Measurements from ENCODE around the gene COX15.
A peak's percentile ranks its signal among the peaks of the same experiment; 100 is the strongest.
"Not testable (repeated sequence)": the region's sequence is repeated elsewhere in the genome, so short reads cannot be mapped to it uniquely, and the experiment has no call there.

Gene COX15

GRCh38 chr10:99740933-99741559, 9.1 kb upstream of the COX15 start:
- no peak for TF ChIP-seq CTCF (conservative IDR thresholded peaks at IDR 0.05; ENCODE audit: low read length)
- H3K4me3 ChIP-seq (ENCODE audit: low read length): no peak overlapping the region
- no peak for DNase-seq (ENCODE audit: low read depth)

GRCh38 chr10:99740260-99740659, 8.3 kb upstream of the COX15 start:
- DNase-seq (ENCODE audit: low read depth): no peak
- no peak for TF ChIP-seq CTCF (conservative IDR thresholded peaks at IDR 0.05; ENCODE audit: low read length)
- H3K4me3 ChIP-seq (ENCODE audit: low read length): no peak overlapping the region

GRCh38 chr10:99734111-99734510, 2.2 kb upstream of the COX15 start:
- DNase-seq (ENCODE audit: low read depth); H3K4me3 ChIP-seq (ENCODE audit: low read length): not testable (repeated sequence)

GRCh38 chr10:99733366-99733765, 1.4 kb upstream of the COX15 start:
- H3K4me3 ChIP-seq (ENCODE audit: low read length): peak overlapping the region; percentile 40
- no peak for TF ChIP-seq CTCF (conservative IDR thresholded peaks at IDR 0.05; ENCODE audit: low read length)
- peak; percentile 29 for DNase-seq (ENCODE audit: low read depth)

GRCh38 chr10:99731306-99732032, 458 bp downstream of the COX15 start:
- peak; percentile 17; the same call in 1 of the 2 replicates for TF ChIP-seq CTCF (conservative IDR thresholded peaks at IDR 0.05; ENCODE audit: low read length)
- no peak for DNase-seq (ENCODE audit: low read depth)
- H3K4me3 ChIP-seq (ENCODE audit: low read length): peak overlapping the region; percentile 100

- TF ChIP-seq CTCF (conservative IDR thresholded peaks at IDR 0.05; ENCODE audit: low read length): no peak
- no peak overlapping the region for H3K4me3 ChIP-seq (ENCODE audit: low read length)
- DNase-seq (ENCODE audit: low read depth): no peak
Observed at GRCh38 chr10:99730026-99730425, 1.9 kb downstream of the COX15 start.

- no peak for TF ChIP-seq CTCF (conservative IDR thresholded peaks at IDR 0.05; ENCODE audit: low read length)
- DNase-seq (ENCODE audit: low read depth): no peak
- H3K4me3 ChIP-seq (ENCODE audit: low read length): no peak overlapping the region
Observed at GRCh38 chr10:99720387-99720786, 11.5 kb downstream of the COX15 start.

Data from AG10803 (cell line).